Middle frontal gyrus (tissue), 1 donor: Measurements from ENCODE around the gene APLF.
"Not testable (repeated sequence)": the region's sequence is repeated elsewhere in the genome, so short reads cannot be mapped to it uniquely, and the experiment has no call there.

Source experiments
- DNase-seq: peaks from one replicate; pipeline ENCODE4 v3.0.0-alpha.2; 2015; ENCODE audit warnings: low spot score; ENCODE audit errors: extremely low spot score

APLF gene

GRCh38 chr2:68475576-68475975 lies 8.2 kb downstream of the APLF start:
- no peak for DNase-seq

DNA sequence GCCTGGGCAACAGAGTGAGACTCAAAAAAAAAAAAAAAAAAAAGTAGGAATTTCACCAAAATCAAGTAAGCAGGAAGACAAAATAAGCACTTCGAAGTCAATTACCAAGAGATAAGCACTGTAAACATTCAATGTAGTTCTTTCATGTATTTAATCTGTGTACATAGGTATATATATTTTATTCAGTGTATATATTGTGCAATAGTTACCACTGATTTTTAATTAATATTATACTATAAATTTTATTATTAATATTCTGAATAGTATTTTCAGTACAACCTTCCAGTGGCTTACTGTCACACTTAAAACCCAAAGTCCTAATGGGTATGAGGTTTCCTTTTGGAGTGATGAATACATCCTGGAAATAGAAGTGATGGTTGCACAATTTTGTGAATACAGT lies 9.1 kb downstream of the APLF start:
- DNase-seq: no peak

- no peak for DNase-seq
These were observed 11.3 kb downstream of the APLF start for GRCh38 chr2:68478688-68479087.

- no peak for DNase-seq
These were observed 15.0 kb downstream of the APLF start for GRCh38 chr2:68482296-68482820.

DNA sequence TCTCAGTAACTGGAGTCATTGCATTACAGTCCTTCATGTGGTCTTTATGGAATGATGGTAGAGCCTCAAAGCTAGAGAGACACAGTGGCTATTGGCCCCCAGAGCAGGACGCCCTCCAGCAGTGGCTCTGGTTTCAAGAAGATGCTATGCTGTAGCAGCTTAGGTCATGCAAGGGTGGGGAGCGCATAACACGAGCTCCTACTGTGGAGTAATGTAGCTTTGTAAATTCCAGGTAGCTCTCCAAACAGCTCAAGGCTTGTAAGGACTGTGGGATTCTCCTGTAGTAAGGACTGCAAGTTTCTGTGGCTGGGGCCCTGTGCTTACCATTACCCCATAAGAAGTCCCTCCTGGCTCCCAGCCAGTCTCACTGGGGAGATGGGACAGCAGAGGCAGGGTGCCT lies 15.6 kb downstream of the APLF start:
- no peak for DNase-seq

GRCh38 chr2:68487773-68488355 lies 20.5 kb downstream of the APLF start:
- DNase-seq: peak; percentile 13

DNA sequence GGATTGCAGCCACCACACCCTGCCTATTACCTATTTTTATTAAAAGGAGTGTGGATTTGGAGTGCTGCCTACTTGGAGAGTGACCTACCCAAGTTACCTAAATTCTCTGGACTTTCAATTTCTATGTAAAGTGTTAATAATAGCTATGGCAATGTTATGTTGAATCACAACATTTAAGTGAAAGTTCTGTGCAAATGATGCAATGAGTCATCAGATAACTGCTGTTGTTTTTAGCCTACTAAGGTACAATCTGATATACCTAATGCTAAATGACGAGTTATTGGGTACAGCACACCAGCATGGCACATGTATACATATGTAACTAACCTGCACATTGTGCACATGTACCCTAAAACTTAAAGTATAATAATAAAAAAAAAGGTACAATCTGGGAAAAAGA lies 21.2 kb downstream of the APLF start:
- DNase-seq: not testable (repeated sequence)

DNA sequence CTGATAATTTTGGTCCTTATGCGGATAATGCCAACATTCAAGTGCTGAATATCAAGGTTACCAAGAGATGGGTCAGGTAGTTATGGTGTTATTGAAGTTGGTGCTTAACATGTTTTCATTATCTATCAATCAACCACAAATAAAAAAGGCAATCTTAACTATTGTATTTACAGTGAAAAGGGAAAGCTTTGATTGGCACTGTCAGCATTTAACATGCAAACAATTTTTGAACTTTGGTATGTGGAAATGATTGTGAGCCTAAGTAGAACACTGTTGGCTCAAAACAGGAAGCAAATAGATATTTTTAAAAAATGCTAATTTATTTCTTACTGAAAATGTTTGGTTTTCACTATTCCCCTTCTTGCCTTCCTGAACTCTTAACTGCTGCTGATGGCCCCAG lies 21.9 kb downstream of the APLF start:
- no peak for DNase-seq

GRCh38 chr2:68491582-68491981 lies 24.2 kb downstream of the APLF start:
- DNase-seq: no peak

GRCh38 chr2:68499133-68499532 lies 31.7 kb downstream of the APLF start:
- no peak for DNase-seq

DNA sequence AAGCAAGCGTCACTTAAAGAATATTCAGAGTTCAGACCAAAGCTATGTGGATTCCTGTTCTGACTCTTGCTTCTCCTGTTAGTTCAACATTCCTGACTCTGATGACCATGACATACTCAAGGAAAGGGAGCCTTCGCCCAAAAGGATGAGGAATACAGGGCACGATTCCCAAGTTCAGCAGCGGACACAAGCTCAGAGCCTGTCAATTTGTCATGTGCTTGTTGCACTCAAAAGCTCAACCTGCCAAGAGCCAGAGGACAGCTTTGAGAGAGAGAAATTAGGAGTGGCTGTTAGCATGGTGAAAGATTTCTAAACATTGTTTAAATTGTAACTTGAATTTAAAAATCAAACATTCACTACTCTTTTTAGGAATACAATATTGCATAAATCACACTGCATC lies 33.3 kb downstream of the APLF start:
- DNase-seq: no peak

DNA sequence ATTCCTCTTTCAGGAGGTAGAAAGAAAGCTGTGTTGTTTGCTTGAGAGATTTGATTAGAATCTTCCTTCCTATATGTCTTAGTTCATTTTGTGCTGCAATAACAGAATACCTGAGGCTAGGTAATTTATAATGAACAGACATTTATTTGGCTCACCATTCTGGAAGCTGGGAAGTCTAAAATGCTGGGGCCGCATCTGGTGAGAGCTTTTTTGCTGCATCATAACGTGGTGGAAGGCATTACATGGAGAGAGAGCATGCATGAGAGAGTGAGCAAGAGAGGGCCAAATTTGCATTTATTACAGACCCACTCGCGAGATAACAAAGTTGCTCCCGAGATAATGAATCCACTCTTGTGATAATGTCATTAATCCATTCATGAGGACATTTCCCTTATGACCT lies 34.4 kb downstream of the APLF start:
- DNase-seq: no peak

- DNase-seq: no peak
These were observed 38.3 kb downstream of the APLF start for GRCh38 chr2:68505603-68506159.

DNA sequence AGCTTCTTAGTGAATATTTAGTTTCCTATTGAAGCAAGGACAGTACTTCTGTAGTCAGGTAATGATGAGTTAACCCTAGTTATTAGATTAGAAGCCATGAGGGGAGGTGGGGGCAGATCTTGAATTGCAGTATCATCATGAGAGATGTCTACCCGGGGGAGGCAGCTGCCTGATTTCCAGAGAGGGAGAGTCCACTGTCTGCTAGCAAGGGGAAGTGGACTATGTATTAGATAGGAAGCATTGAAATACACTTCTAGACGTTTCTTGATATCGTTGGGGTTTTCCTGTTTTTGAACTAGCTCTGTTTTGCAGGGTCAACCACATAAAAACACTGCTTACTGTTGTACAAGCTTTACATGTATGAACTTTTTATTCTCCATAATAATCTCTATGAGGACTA lies 38.8 kb downstream of the APLF start:
- no peak for DNase-seq

DNA sequence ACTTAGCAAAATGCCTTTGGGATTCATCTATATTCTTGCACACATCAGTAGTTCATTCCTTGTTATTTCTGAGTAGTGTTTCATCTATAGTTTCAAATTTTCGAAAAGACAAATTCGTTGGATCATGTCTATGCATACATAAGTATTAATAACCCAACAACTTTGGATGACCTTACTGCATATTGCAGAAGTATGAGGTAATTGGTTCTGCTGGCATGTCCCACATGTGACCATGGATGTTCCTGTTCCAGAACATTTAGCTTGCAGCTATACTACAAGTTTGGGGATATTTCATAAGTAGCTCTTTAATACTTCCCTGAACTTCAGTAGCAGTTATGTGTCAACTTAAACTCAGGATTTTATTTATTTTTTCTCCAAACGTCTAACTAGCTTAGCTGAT lies 44.9 kb downstream of the APLF start:
- DNase-seq: no peak

GRCh38 chr2:68512966-68513365 lies 45.6 kb downstream of the APLF start:
- no peak for DNase-seq

GRCh38 chr2:68514316-68514929 lies 47.0 kb downstream of the APLF start:
- no peak for DNase-seq

- no peak for DNase-seq
These were observed 48.9 kb downstream of the APLF start for GRCh38 chr2:68516051-68516955.

DNA sequence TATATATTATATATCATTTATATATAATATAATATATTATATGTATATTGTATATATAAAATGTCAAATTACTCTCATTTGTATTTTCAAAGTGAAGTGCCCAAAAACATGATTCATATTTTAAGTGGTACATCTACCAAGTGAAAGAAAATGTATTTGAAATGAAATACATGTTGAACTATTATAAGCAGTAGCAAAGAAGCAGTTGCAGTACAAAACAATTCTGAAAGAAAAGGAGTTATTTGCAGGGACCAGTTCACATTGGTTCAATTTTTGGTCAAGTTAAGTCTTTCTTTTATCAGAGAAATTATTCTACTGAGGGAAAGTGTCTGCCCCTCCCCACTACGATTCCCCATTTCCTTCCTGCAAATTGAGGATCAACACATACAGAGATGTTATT lies 51.9 kb downstream of the APLF start:
- no peak for DNase-seq

DNA sequence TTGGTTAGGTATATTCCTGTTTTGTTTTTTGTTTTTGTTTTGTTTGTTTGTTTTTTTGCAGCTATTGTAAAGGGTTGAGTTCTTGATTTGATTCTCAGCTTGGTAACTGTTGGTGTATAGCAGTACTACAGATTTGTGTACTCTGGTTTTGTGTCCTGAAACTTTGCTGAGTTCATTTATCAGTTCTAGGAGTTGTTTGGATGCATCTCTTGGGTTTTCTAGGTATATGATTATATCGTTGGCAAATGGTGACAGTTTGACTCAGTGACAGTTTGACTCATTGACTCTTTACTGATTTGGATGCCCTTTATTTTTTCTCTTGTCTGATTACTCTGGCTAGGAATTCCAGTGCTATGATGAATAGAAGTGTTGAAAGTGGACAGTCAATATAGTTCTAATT lies 53.7 kb downstream of the APLF start:
- DNase-seq: no peak

- not testable (repeated sequence) for DNase-seq
These were observed 59.6 kb downstream of the APLF start for GRCh38 chr2:68526943-68527342.
